GM23338 (cell line): Measurements from ENCODE around the gene NFYB. TPM values are rescaled to one million over a fixed set of nuclear protein-coding genes. Genes with fewer than 3 reads are reported as not detected.

ENCODE experiments used
- ATAC-seq: fragments of 200-7000 bp; cut with Tn5 transposase; 3 replicates; pipeline ENCODE4 v1.9.1; 2020
- DNase-seq: peaks from one replicate; pipeline ENCODE4 v3.0.0-alpha.2; 2015; ENCODE audit warnings: low spot score
- H2AFZ ChIP-seq: fragments of 200-600 bp; sonication (generic); 2 replicates; pipeline ENCODE4 v1.8.0; 2016; ENCODE audit warnings: antibody characterized with exemption, mild to moderate bottlenecking, moderate library complexity
- H3F3A ChIP-seq: fragments of 200-600 bp; sonication (generic); replicated peaks from 2 replicates; pipeline ENCODE4 v1.8.0; 2017; ENCODE audit warnings: antibody characterized with exemption, mixed run types, low read depth
- H3K27ac ChIP-seq: fragments of 200-600 bp; sonication (generic); 2 replicates; pipeline ENCODE4 v1.6.1; 2016; ENCODE audit warnings: low read depth
- H3K27me3 ChIP-seq: fragments of 200-600 bp; sonication (generic); 2 replicates; pipeline ENCODE4 v1.8.0; 2016; ENCODE audit warnings: mild to moderate bottlenecking, mixed run types, moderate library complexity; ENCODE audit not compliant: insufficient read depth
- H3K36me3 ChIP-seq: fragments of 200-600 bp; sonication (generic); 2 replicates; pipeline ENCODE4 v1.8.0; 2016; ENCODE audit warnings: mild to moderate bottlenecking; ENCODE audit not compliant: insufficient read depth
- H3K4me1 ChIP-seq: fragments of 200-600 bp; sonication (generic); 2 replicates; pipeline ENCODE4 v1.8.0; 2016; ENCODE audit warnings: mild to moderate bottlenecking, moderate library complexity; ENCODE audit not compliant: insufficient read depth
- H3K4me2 ChIP-seq: fragments of 200-600 bp; sonication (generic); 2 replicates; pipeline ENCODE4 v1.7.1; 2017; ENCODE audit warnings: mixed run types
- H3K4me3 ChIP-seq: fragments of 200-600 bp; sonication (generic); 2 replicates; pipeline ENCODE4 v1.6.1; 2016; ENCODE audit warnings: mixed run types
- H3K79me2 ChIP-seq: fragments of 200-600 bp; sonication (generic); replicated peaks from 2 replicates; pipeline ENCODE4 v1.8.0; 2017; ENCODE audit warnings: mild to moderate bottlenecking; ENCODE audit not compliant: insufficient read depth
- H3K9me2 ChIP-seq: fragments of 200-600 bp; sonication (generic); 2 replicates; pipeline ENCODE4 v1.8.0; 2017; ENCODE audit not compliant: insufficient read depth
- H4K20me1 ChIP-seq: fragments of 200-600 bp; sonication (generic); replicated peaks from 2 replicates; pipeline ENCODE4 v1.8.0; 2017; ENCODE audit warnings: mild to moderate bottlenecking; ENCODE audit not compliant: insufficient read depth
- H3K27ac Mint-ChIP-seq: 2 replicates; pipeline ENCODE4 v1.8.0; 2020; ENCODE audit warnings: inconsistent platforms, mild to moderate bottlenecking, moderate library complexity, mixed read lengths
- H3K27me3 Mint-ChIP-seq: 3 replicates; pipeline ENCODE4 v1.8.0; 2022; ENCODE audit warnings: low read depth, mild to moderate bottlenecking, moderate library complexity, mixed read lengths, inconsistent platforms; ENCODE audit not compliant: insufficient read depth, poor library complexity
- H3K36me3 Mint-ChIP-seq: 3 replicates; pipeline ENCODE4 v1.8.0; 2021; ENCODE audit warnings: low read depth, mild to moderate bottlenecking, inconsistent platforms, moderate library complexity, mixed read lengths
- H3K4me1 Mint-ChIP-seq: 3 replicates; pipeline ENCODE4 v1.8.0; 2020; ENCODE audit warnings: mild to moderate bottlenecking, inconsistent platforms, mixed read lengths
- H3K4me3 Mint-ChIP-seq: 3 replicates; pipeline ENCODE4 v1.8.0; 2021; ENCODE audit warnings: moderate library complexity, mild to moderate bottlenecking, inconsistent platforms, mixed read lengths
- H3K9me3 Mint-ChIP-seq: 3 replicates; pipeline ENCODE4 v1.8.0; 2020; ENCODE audit warnings: moderate library complexity, mild to moderate bottlenecking, inconsistent platforms, mixed read lengths
- CREB1 ChIP-seq: fragments of 250-450 bp; sonication (Bioruptor Pico); IDR thresholded peaks from 2 replicates; pipeline ENCODE4 v1.5.0; 2020; ENCODE audit warnings: low read depth, mild to moderate bottlenecking, moderate library complexity
- EZH2 ChIP-seq: fragments of 200-600 bp; sonication (generic); IDR thresholded peaks from one replicate; pipeline ENCODE4 v1.8.0; 2017; ENCODE audit warnings: antibody characterized with exemption, mild to moderate bottlenecking, low read depth; ENCODE audit not compliant: unreplicated experiment
- EZH2phosphoT487 ChIP-seq: fragments of 200-600 bp; sonication (generic); IDR thresholded peaks from one replicate; pipeline ENCODE4 v1.8.1; 2018; ENCODE audit warnings: antibody characterized with exemption; ENCODE audit not compliant: unreplicated experiment
- JUNB ChIP-seq: IDR thresholded peaks from one replicate; pipeline ENCODE4 v1.6.1; 2016; ENCODE audit warnings: antibody characterized with exemption; ENCODE audit not compliant: unreplicated experiment
- NANOG ChIP-seq: IDR thresholded peaks from 2 replicates; pipeline ENCODE4 v1.6.1; 2016; ENCODE audit warnings: antibody characterized with exemption, borderline replicate concordance
- POLR2AphosphoS5 ChIP-seq: IDR thresholded peaks from 2 replicates; pipeline ENCODE4 v1.6.1; 2016; ENCODE audit warnings: antibody characterized with exemption, low read depth
- STAT1 ChIP-seq: IDR thresholded peaks from one replicate; pipeline ENCODE4 v1.6.1; 2016; ENCODE audit warnings: antibody characterized with exemption; ENCODE audit not compliant: unreplicated experiment
- ZNF114 ChIP-seq: fragments of 250-450 bp; sonication (Bioruptor Pico); IDR thresholded peaks from 2 replicates; pipeline ENCODE4 v1.5.0; 2020; ENCODE audit warnings: mild to moderate bottlenecking, moderate library complexity
- ZNF331 ChIP-seq: fragments of 250-450 bp; sonication (Bioruptor Pico); IDR thresholded peaks from 2 replicates; pipeline ENCODE4 v1.5.0; 2020; ENCODE audit warnings: low read depth, mild to moderate bottlenecking, moderate library complexity
- polyA plus RNA-seq: library from polyadenylated mRNA; unstranded; fragments of >200 nt; fragmentation: Nextera tagmentation; extraction: Ambion mirVana; gene quantifications from 2 replicates; pipeline ENCODE4 v1.2.1, GENCODE V29; 2016
- total RNA-seq: library from RNA; depleted of rRNA; stranded (reverse); fragments of >200 nt; shearing (Covaris generic); gene quantifications from 2 replicates; pipeline ENCODE4 v1.2.3, GENCODE V29; 2014
- TF ChIP-seq, protein P1 (sequence below): IDR thresholded peaks from one replicate; pipeline ENCODE4 v1.6.1; 2018; ENCODE audit warnings: antibody characterized with exemption; ENCODE audit not compliant: unreplicated experiment
- TF ChIP-seq, protein P2 (sequence below): IDR thresholded peaks from 2 replicates; pipeline ENCODE4 v1.6.1; 2016; ENCODE audit warnings: antibody characterized with exemption
- TF ChIP-seq, protein P3 (sequence below): fragments of 250-450 bp; sonication (Bioruptor Pico); IDR thresholded peaks from 2 replicates; pipeline ENCODE4 v1.5.0; 2020; ENCODE audit warnings: mild to moderate bottlenecking, moderate library complexity
- TF ChIP-seq, protein P4 (sequence below), 2 experiments: fragments of 200-600 bp in 1 of 2; sonication (generic) in 1 of 2; conservative IDR thresholded peaks; 2 replicates each; pipeline versions ENCODE4 v1.5.1 to v1.6.1; 2016 to 2017; ENCODE audit warnings: antibody characterized with exemption in 2 of 2, low read depth in 2 of 2, mild to moderate bottlenecking in 2 of 2, moderate library complexity in 1 of 2

Gene NFYB
- total and polyA plus RNA-seq, 2 experiments from 2014 or later = 32.7 to 67.2 TPM

DNA sequence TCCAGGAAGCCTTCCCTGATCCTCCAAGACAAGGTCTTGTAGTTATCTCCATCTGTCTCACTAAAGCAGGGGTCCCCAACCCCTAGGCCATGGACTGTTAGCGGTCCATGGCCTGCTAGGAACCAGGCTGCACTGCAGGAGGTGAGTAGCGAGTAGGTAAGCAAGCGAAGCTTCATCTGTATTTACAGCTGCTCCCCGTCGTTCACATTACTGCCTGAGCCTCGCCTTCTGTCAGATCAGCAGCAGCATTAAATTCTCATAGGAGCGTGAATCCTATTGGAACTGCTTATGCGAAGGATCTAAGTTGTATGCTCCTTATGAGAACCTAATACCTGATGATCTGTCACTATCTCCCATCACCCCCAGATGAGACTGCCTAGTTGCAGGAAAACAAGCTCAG lies 12.4 kb upstream of the NFYB start:
- 0 out of 2 replicates have a peak overlapping the region, but pooled peaks have one; percentile 4 for H2AFZ ChIP-seq
- Mint-ChIP-seq H3K27ac (no peak overlapping the region), H3K36me3 (no peaks in the 10 kb centered on the region), H3K4me3 (no peak overlapping the region), H3K27me3 (peaks cover 2% of the 10 kb centered on the region), H3K9me3 (no peaks in the 10 kb centered on the region), H3K4me1 (no peaks in the 10 kb centered on the region)
- no peaks in the 10 kb centered on the region for H3K36me3 ChIP-seq
- no peaks in the 10 kb centered on the region for H3K79me2 ChIP-seq
- no peak for ATAC-seq
- H3F3A ChIP-seq = no peaks in the 10 kb centered on the region
- TF ChIP-seq ZNF114 (CRISPR knock-in tag) = no peak
- no peak for TF ChIP-seq POLR2AphosphoS5
- TF ChIP-seq, protein P1, sequence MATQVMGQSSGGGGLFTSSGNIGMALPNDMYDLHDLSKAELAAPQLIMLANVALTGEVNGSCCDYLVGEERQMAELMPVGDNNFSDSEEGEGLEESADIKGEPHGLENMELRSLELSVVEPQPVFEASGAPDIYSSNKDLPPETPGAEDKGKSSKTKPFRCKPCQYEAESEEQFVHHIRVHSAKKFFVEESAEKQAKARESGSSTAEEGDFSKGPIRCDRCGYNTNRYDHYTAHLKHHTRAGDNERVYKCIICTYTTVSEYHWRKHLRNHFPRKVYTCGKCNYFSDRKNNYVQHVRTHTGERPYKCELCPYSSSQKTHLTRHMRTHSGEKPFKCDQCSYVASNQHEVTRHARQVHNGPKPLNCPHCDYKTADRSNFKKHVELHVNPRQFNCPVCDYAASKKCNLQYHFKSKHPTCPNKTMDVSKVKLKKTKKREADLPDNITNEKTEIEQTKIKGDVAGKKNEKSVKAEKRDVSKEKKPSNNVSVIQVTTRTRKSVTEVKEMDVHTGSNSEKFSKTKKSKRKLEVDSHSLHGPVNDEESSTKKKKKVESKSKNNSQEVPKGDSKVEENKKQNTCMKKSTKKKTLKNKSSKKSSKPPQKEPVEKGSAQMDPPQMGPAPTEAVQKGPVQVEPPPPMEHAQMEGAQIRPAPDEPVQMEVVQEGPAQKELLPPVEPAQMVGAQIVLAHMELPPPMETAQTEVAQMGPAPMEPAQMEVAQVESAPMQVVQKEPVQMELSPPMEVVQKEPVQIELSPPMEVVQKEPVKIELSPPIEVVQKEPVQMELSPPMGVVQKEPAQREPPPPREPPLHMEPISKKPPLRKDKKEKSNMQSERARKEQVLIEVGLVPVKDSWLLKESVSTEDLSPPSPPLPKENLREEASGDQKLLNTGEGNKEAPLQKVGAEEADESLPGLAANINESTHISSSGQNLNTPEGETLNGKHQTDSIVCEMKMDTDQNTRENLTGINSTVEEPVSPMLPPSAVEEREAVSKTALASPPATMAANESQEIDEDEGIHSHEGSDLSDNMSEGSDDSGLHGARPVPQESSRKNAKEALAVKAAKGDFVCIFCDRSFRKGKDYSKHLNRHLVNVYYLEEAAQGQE = no peak
- no peak for TF ChIP-seq ZNF331 (CRISPR knock-in tag)
- no peak for TF ChIP-seq NANOG
- no peak for TF ChIP-seq STAT1
- TF ChIP-seq CREB1 (CRISPR knock-in tag) = no peak
- TF ChIP-seq, protein P2, sequence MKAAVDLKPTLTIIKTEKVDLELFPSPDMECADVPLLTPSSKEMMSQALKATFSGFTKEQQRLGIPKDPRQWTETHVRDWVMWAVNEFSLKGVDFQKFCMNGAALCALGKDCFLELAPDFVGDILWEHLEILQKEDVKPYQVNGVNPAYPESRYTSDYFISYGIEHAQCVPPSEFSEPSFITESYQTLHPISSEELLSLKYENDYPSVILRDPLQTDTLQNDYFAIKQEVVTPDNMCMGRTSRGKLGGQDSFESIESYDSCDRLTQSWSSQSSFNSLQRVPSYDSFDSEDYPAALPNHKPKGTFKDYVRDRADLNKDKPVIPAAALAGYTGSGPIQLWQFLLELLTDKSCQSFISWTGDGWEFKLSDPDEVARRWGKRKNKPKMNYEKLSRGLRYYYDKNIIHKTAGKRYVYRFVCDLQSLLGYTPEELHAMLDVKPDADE = no peak
- TF ChIP-seq, protein P3, sequence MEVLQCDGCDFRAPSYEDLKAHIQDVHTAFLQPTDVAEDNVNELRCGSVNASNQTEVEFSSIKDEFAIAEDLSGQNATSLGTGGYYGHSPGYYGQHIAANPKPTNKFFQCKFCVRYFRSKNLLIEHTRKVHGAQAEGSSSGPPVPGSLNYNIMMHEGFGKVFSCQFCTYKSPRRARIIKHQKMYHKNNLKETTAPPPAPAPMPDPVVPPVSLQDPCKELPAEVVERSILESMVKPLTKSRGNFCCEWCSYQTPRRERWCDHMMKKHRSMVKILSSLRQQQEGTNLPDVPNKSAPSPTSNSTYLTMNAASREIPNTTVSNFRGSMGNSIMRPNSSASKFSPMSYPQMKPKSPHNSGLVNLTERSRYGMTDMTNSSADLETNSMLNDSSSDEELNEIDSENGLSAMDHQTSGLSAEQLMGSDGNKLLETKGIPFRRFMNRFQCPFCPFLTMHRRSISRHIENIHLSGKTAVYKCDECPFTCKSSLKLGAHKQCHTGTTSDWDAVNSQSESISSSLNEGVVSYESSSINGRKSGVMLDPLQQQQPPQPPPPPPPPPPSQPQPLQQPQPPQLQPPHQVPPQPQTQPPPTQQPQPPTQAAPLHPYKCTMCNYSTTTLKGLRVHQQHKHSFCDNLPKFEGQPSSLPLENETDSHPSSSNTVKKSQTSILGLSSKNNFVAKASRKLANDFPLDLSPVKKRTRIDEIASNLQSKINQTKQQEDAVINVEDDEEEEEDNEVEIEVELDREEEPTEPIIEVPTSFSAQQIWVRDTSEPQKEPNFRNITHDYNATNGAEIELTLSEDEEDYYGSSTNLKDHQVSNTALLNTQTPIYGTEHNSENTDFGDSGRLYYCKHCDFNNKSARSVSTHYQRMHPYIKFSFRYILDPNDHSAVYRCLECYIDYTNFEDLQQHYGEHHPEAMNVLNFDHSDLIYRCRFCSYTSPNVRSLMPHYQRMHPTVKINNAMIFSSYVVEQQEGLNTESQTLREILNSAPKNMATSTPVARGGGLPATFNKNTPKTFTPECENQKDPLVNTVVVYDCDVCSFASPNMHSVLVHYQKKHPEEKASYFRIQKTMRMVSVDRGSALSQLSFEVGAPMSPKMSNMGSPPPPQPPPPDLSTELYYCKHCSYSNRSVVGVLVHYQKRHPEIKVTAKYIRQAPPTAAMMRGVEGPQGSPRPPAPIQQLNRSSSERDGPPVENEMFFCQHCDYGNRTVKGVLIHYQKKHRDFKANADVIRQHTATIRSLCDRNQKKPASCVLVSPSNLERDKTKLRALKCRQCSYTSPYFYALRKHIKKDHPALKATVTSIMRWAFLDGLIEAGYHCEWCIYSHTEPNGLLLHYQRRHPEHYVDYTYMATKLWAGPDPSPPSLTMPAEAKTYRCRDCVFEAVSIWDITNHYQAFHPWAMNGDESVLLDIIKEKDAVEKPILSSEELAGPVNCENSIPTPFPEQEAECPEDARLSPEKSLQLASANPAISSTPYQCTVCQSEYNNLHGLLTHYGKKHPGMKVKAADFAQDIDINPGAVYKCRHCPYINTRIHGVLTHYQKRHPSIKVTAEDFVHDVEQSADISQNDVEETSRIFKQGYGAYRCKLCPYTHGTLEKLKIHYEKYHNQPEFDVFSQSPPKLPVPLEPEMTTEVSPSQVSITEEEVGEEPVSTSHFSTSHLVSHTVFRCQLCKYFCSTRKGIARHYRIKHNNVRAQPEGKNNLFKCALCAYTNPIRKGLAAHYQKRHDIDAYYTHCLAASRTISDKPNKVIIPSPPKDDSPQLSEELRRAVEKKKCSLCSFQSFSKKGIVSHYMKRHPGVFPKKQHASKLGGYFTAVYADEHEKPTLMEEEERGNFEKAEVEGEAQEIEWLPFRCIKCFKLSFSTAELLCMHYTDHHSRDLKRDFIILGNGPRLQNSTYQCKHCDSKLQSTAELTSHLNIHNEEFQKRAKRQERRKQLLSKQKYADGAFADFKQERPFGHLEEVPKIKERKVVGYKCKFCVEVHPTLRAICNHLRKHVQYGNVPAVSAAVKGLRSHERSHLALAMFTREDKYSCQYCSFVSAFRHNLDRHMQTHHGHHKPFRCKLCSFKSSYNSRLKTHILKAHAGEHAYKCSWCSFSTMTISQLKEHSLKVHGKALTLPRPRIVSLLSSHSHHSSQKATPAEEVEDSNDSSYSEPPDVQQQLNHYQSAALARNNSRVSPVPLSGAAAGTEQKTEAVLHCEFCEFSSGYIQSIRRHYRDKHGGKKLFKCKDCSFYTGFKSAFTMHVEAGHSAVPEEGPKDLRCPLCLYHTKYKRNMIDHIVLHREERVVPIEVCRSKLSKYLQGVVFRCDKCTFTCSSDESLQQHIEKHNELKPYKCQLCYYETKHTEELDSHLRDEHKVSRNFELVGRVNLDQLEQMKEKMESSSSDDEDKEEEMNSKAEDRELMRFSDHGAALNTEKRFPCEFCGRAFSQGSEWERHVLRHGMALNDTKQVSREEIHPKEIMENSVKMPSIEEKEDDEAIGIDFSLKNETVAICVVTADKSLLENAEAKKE (CRISPR knock-in tag) = no peak
- TF ChIP-seq, protein P4, sequence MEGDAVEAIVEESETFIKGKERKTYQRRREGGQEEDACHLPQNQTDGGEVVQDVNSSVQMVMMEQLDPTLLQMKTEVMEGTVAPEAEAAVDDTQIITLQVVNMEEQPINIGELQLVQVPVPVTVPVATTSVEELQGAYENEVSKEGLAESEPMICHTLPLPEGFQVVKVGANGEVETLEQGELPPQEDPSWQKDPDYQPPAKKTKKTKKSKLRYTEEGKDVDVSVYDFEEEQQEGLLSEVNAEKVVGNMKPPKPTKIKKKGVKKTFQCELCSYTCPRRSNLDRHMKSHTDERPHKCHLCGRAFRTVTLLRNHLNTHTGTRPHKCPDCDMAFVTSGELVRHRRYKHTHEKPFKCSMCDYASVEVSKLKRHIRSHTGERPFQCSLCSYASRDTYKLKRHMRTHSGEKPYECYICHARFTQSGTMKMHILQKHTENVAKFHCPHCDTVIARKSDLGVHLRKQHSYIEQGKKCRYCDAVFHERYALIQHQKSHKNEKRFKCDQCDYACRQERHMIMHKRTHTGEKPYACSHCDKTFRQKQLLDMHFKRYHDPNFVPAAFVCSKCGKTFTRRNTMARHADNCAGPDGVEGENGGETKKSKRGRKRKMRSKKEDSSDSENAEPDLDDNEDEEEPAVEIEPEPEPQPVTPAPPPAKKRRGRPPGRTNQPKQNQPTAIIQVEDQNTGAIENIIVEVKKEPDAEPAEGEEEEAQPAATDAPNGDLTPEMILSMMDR (conservative IDR thresholded peaks at IDR 0.05; ENCODE audit: low read depth in 2 of 2) = no peak
- no peak for TF ChIP-seq EZH2
- TF ChIP-seq JUNB = no peak
- TF ChIP-seq EZH2phosphoT487 = no peak
- no peak overlapping the region for H3K4me2 ChIP-seq
- no peaks in the 10 kb centered on the region for H4K20me1 ChIP-seq
- no peak overlapping the region for H3K27ac ChIP-seq
- H3K4me3 ChIP-seq = no peak overlapping the region
- no peak for DNase-seq
- H3K4me1 ChIP-seq = no peaks in the 10 kb centered on the region
- no peaks in the 10 kb centered on the region for H3K9me2 ChIP-seq
- no peaks in the 10 kb centered on the region for H3K27me3 ChIP-seq
